G401 (cell line): ENCODE measurements around the gene SLC8A3. TPM values are rescaled to one million over a fixed set of nuclear protein-coding genes. Genes with fewer than 3 reads are reported as not detected.

Experiments
- DNase-seq: peaks from one replicate; pipeline ENCODE4 v3.0.0-alpha.2; 2015; ENCODE audit warnings: low spot score
- in situ Hi-C: cut with HindIII; loops from 2 replicates; pipeline ENCODE4 v1.10.0; 2016; ENCODE audit warnings: low sequenced_read_pairs, mixed read lengths
- total RNA-seq: library from RNA; depleted of rRNA; stranded (reverse); fragments of >200 nt; shearing (Covaris generic); gene quantifications from 2 replicates; pipeline ENCODE4 v1.2.3, GENCODE V29; 2014

The SLC8A3 gene
- total RNA-seq, 1 experiment from 2014 or later: not detected

DNA sequence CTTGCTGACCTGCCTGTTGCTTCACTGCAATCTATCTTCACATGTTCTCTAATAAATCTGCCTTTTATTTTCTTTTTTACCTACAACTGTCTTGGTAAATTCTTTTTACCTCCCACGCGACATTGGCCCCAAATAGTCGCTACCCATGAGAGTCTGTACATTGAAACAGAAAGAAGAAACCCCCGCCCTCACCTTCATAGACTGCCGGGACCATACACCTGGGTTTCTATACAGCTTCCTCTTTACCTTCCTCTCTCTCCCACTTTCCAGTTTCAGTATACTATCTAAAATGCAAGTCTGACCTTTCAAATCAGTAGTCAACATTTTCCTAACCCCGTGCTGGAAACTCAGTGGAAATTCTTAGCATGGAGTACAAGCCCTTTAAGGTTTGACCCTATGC is 4.8 kb downstream of the SLC8A3 start:
- in situ Hi-C loops: no loop called here

DNA sequence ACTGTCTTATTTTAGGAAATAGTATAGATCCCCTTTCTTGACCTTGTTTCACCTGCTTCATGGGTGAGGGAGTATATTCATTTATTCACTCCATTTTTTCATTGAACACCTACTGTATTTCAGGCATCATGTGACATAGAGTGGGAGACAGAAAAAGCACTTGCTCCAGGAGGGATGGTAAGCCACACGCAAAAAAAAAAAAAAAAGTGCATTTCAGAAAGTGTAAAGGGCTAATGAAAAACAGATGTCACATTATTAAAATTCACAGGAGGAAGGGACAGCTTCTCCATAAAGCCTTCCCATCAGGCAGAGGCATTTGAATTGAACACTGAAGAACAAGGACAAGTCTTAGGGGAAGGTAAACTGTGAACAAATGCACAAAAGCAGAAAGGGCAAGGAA is 7.5 kb downstream of the SLC8A3 start:
- in situ Hi-C loops: no loop called here
- no peak for DNase-seq

More for the DNA sequence above, 4.8 kb downstream of the SLC8A3 start:
- DNase-seq: no peak

DNA sequence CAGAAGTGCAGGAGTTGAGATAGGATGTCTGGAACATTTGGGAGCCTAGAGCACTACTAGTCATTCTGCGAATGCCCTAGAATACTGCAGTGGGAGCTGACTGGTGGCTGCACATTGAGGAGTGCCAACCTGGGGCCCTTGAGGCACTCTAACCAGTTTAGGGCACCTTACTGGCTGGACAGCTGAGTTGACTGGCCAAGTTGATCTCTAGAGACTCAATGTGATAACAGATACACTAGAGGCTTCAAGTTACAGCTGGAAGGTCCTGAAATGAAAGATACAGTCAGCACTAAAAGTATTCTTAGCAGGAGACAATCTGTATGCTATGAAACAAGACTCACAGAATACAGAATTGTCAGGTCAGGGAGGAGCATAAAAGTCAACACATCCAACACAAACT is 8.0 kb downstream of the SLC8A3 start:
- no peak for DNase-seq
- in situ Hi-C loops: no loop called here

DNA sequence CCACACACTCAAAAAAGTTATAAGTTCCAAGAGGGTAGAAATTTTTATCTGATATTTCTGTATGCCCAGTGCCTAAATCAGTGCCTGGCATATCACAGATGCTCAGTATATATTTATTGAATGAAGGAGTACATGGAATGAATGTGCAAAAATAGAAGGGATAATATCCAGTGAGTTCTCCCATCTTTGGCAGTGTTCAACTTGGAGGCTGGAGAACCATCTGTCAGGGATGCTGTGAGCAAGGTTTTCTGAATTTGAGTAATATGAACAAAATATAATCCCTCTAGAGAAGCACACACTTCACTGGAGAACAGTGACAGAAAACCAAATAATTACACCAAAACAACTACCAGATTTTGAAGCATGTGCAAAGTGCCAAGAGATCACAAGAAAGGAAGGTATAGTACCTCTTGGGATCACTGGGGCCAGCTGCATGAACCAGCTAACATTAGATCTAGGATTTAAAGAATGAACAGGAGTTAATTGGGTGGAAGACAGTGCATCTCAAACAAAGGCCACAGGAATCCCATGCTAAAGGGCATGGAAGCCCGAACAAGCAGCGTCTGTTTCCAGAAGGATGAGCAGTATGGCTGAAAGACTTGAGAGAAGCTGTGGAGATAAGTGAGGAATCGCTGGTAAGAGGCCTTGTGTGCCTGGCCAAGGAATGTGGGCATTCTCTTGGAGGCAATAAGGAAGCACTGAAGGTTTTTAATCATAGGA is 11.5 kb downstream of the SLC8A3 start:
- peak; percentile 92 for DNase-seq
- in situ Hi-C loops: no loop called here

DNA sequence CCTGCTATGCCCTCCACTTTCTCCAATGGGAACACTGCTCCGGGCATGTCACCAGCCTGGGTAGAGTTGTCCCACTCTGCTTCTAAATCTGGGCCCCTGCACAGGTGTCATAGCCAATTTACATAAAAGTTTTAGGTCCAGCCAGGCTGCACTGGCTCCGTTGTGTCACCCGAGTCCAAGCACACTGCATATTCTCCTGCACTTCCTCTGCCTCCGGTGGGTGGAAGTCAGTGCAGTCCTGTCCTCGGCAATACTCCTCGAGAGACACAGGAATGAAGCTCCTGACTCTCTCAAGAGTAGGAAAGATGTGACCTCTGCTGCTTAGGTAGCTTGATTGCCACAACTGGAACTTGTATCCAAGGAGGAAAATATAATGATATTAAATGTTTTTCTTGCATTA is 15.2 kb downstream of the SLC8A3 start:
- in situ Hi-C loops: loop anchor here (5.0 kb wide), 1 partner anchor 46 kb away; no protein-coding TSS in a partner anchor

DNA sequence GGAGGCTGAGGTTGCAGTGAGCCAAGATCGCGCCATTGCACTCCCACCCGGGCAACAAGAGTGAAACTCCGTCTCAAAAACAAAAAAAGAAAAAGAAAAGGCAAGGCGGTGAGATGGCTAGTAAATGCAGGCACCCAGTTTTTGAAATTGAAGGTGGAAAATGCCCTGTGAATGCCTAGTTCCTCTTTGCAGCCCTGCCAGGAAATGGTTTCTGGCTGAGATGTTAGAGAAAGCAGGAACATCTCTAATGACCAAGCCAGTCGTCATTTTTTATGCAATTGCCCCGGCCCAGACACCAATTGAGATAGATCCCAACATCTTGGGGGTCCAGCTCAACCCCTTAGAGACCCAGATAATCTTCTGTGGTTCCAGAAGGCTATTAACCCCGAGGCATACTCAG is 17.0 kb downstream of the SLC8A3 start:
- no peak for DNase-seq
- in situ Hi-C loops: loop anchor here (5.0 kb wide), 1 partner anchor 44 kb away; no protein-coding TSS in a partner anchor

More for the DNA sequence above, 15.2 kb downstream of the SLC8A3 start:
- no peak for DNase-seq

DNA sequence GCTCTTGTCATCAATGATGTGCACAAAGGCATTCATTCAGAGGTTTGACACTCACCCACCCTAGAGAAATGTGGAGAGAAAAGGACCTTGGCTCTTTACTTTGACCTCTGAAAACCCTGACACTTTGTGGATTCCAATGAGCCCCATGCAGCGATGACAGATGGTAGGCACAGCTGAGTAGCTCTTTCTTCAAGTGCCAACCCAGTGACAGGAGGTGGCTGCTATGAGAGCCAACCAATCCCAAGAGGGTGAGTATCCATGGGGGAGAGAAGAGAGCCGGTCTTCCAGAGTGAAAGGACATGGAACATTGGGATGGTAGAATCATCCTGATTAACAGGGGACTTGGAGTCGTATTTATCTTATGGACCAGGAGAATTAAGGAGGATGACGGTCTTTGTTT is 17.8 kb downstream of the SLC8A3 start:
- in situ Hi-C loops: loop anchor here (5.0 kb wide), 1 partner anchor 44 kb away; no protein-coding TSS in a partner anchor

DNA sequence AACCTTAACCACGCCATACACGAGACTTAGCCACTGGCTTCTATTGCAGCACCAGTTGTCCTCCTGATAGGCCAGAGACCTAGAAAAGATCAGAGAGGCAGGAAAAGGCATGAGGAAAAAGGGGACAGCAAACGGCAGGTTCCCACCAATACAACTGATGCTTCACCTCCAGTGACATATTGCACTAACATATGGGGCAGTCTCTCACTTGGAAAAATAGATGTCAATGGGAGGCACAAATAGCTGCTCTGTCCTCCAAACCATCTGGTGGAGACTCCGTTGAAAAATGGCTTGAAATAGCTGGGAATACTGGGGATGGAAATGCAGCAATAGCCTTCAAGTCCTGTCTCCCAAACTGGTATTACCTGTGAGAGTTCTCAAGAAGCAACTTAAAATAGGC is 20.3 kb downstream of the SLC8A3 start:
- in situ Hi-C loops: no loop called here
- peak; percentile 96 for DNase-seq

More for the DNA sequence above, 17.8 kb downstream of the SLC8A3 start:
- DNase-seq: peak; percentile 84

DNA sequence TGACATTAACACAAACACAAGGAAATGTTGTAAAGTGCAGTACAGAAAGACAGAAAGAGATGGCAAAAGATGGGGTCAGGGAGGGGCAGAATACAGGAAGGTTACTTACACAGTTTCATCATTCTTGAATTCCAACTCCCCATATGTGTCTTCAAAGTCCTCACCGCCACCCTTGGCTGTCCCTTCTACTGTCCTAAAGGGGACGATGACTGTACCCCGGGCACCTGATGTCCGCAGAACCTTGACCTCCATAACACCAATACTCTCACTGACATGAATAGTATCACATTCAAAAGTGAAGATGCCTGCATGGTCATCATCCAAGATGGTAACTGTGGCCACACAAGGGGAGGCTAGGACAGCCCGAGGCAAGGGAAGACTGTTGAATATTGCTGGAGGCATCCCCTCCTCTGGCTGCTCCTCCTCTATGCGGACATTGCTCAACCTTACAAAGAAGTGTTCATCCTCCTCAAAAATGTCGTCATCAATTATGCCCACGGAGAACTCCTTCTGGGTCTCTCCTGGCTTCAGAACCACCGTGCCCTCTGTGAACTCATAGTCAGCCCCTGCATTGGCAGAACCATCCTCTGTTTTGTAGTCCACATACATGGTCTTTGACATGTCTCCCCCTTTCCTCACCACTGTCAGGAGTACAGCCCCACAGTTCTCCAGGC is 22.1 kb downstream of the SLC8A3 start:
- in situ Hi-C loops: no loop called here
- no peak for DNase-seq

DNA sequence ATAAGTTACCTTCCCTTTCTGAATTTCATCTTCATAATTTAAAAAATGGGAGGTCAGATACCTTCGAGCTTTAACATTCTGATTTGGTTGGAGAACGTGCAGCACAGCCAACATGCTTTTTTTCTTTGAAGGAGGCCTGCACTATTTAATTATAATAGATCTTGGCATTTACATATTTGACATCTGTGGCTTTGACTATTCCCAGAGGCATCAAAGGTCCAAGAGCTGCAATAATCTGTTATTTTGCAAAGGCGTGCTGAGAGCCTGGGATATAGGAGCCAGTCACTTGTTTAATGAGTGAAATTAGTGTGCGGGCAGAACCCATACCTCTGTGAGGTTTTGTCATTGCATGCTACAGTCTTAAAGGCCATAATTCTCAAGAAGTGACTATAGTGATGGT is 26.4 kb downstream of the SLC8A3 start:
- in situ Hi-C loops: no loop called here

DNA sequence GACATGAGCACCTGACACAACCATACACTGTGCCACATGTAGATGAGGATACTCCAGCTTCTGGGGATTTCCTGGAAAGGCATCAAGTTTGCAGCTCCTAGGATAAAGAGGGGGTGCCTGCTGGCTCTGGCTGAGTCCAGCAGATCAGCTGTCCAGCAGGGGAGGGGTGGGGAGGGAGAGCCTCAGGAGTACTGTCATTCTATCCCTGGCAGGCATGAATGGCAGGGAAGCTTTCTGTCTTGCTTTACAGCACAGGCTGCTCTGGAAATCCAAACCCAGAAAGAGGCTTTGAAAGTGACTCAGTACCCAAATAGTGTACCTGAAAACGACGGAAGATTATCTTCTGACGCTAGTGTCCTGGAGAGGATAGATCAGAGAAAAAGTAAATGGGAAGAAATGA is 32.2 kb downstream of the SLC8A3 start:
- no peak for DNase-seq
- in situ Hi-C loops: no loop called here

More for the DNA sequence above, 26.4 kb downstream of the SLC8A3 start:
- no peak for DNase-seq

DNA sequence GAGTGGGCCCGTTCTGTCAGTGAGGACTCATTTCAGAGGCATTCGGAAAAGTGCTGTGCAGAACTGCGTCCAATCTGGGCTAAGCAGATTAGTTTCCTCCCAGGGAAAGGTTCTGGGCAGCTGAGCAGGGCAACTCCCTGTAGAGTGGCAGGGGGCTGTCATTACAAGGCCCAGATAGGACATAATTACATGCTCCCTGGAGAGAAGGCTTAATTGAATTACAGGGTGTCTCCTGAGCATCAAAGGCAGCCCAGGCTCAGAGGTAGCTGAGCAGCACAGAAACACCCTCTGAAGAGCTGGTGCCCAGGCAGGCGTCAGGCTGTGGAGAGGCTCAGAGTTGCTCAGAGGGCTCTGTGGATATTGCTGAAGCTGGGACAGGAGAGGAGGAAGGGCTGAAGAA is 36.0 kb downstream of the SLC8A3 start:
- in situ Hi-C loops: no loop called here
- DNase-seq: no peak

DNA sequence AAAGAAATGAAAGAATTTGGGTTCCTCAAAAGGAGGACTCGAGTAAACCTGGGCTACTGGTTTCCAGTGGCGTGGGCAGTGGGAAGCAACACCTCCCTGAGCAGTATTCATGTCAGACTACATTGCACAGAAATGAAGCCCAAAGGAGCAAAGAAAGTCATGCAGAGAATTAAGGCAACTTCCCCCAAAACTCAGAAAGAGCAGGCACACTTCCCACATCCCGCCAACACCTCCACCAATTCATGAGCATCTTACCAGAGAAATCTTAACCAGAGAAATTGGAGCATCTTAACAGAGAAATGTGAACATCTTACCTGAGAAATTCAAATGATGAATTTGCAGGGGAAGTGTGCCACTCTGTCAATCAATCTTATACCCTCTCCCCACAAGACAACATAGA is 36.7 kb downstream of the SLC8A3 start:
- in situ Hi-C loops: no loop called here
- no peak for DNase-seq

DNA sequence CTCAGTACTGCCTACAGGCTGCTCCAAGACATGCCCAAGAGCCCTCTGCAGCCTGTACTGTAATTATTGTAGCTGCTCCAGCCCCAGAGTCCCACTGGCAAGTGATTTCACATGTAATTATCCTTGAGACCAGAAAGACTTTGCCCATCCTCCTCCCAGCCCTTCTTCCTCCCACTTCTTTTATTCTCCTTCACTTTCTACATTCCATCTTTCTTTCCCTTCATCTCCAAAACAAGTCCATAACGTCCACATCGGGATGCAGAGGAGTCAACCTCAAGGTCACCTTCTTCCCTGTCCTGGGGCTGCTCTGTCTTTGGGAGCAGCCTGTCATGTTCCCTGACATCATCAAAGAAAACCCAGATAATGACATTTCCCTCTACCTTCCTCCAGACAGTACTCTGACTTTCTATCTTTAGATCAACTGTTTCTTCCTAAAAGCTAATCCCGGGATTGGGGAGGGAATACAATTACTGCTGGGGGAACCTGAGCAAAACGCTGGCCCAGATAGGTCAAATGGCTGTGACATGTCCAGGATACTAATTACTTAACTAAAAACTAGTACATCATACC is 39.1 kb downstream of the SLC8A3 start:
- no peak for DNase-seq
- in situ Hi-C loops: no loop called here

DNA sequence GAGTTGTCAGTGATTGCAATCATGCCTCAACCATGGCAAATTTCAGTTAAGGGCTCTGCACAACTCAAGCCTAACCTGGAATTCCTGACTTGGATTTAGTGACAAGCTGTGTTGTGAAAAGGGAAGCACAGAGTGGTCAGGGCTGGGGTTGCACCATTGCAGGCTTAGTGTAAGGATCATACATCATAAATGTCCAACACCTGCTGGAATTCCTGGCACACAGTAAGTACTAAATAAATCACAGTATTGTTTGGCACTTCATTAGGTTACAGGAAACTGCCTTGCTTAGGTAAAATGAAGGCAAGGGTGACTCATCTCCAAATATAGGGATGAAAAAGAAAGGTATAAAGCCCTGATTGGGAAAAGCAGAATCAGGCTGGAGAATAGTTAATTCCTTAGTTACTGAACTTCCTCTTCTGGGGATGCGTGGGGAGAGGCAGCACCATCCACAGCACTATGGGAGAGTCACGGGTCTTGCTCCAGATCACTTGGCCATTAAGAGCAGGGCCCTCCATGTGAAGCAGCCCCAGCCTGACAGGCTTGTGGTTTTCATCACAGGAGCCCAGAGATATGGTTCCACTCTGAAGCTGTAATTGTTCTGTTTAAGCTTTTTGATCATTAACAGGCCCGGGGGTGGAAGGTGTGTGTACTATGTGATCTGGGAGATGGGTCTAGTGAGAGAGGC is 39.7 kb downstream of the SLC8A3 start:
- no peak for DNase-seq

DNA sequence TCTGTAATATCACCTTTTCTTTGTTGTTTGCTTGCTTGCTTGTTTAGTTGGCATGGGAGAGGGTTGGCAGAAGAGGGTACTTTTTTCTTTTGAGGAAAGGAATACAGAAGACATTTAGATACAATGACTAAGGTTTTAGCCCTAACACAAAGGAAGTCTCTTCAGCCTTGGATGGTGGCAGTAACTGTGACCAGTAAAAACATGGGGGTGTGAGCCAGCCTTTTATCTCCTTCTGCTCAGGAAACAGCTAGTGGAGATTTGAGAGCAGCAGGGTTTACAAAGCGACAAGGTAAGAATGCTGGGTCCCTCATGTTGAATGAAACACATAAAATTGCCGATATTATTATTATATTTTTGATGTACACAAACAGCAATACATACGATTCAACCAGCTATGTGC is 40.4 kb downstream of the SLC8A3 start:
- no peak for DNase-seq
- in situ Hi-C loops: no loop called here

More for the DNA sequence above, 39.7 kb downstream of the SLC8A3 start:
- in situ Hi-C loops: no loop called here

DNA sequence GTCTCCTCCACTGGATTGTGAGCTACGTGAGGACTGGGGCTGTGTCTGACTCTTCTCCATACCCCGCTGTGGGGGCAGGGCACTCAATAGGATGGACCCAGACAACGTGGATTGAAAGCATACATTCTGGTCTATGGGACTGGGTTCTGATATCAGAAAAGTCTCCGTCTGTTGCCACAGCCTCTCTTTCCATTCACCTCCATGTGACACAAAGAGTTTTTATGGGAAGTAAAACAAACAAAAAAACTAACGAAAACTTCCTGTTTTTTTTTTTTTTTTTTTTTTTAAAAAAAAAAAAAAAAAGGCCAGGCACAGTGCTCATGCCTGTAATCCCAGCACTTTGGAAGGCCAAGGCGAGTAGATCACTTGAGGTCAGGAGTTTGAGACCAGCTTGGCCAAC is 44.7 kb downstream of the SLC8A3 start:
- in situ Hi-C loops: no loop called here
- no peak for DNase-seq

DNA sequence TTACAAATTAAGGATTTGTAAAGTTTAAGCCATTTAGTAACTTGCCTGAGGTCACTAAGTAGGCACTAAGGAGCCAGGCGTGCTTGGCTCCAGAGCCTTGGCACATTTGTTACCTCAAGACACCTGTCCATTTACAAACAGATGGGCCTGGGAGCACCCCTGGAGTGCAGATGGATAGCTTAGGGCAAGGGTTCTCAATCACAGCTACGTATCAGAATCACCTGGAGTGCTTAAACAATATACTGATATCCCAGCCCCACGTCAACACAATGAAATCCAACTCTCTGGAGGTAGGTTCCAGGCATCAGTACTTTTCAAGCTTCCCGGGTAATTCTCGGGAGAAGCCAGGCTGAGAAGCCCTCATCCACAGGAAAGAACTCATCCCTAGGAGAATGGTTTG is 45.4 kb downstream of the SLC8A3 start:
- in situ Hi-C loops: no loop called here
- no peak for DNase-seq

DNA sequence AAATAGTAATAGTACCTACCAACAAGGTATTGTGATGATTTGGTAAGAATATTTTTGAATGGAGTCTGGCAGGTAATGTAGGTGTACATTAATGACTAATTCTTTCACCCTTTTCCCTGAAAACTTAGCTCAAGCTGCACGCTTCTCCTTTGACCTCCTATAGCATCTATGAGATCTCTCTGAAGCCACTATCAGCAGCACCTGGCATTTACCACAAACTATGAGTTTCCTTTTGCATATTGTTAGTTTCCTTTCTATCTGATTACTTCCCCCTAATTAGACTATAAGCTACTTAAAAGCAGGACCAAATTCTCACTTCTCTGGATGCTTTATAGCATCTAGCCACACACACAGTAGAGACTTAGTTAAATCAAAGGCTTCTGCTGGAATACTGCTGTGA is 48.1 kb downstream of the SLC8A3 start:
- no peak for DNase-seq
- in situ Hi-C loops: no loop called here

DNA sequence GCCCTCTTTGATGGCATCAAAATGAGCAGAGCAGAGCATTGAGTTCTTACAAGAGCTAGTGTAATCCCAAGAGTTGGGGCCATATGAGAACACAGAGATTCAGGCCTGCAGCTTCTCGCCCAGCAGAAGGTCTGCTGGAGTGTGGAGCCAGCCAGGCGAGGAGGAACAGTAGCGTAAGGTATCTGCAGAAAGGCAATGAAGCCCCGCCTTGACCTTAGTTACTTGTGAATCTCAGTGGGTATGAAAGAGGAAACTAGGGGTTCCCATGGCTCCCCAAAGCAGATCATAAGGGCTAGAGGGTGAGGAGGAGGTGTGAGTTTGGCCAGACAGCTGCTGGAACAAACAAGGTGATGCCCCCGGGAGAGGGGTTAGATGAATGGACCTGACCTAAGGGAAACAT is 49.4 kb downstream of the SLC8A3 start:
- no peak for DNase-seq
- in situ Hi-C loops: no loop called here
